SIG-M5 (cell line): ENCODE data around the gene CLRN2.
"Not testable (repeated sequence)": the region's sequence is repeated elsewhere in the genome, so short reads cannot be mapped to it uniquely, and the experiment has no call there.

ENCODE experiments used
- DNase-seq: peaks from one replicate; lab custom pipeline; 2025; lab: John Stamatoyannopoulos, UW

The CLRN2 gene

DNA sequence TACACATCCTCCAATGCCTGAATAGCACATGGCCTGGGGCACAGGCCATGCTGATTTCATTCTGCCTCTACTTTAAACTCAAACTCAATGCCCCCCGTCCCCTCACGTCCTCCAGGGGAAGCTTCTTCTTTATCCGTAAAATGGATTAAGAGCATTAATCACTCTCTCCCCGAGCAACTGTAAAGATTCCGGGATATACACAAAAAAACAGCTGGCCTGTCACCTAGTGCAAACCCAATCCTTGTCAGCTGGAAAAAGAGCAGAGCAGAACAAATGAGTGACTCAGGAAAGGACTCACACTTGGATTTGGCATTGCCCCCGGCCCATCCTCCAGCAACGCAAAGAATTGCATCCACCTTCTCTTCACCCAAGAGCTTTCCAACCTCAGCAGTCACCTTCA lies 10.9 kb upstream of the CLRN2 start:
- no peak for DNase-seq

DNA sequence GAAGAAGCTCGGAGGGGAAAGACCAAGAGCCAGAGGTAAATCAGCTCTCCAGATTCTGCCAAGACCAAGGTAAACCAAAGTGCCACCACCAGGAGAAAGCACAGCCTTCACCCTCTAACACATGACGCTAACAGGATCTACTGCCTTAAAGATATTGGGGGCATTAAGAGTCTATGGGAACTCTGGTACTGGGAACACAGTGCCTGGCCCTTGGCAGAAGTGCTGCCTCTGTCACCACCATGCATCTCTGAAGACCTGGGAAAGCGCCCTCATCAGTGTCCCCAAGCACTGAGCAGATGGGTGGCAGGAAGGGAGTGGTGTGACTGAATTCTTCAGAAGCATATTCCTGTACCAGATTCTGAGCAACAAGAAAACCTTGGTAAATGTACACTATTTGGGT lies 4.4 kb upstream of the CLRN2 start:
- DNase-seq, result no peak

DNA sequence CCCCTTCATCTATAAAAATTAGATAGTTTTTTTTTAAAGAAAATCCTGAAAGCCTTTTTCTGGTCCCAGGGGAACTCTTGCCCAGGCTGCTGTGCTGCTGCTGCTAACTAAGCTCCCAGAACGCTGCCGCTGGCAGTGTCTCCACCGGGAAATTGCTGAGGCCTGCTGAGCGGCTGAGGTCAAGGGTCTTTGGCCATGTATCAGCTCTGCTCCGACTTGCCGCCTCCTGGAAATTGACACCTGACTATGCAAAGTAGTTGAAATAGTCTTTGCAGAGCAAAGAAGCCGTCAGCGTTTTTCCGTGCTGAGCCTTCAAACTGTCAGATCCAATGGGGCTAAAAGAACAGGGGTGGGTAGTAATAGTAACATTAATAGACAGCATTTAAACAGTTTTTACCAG lies 3.9 kb upstream of the CLRN2 start:
- DNase-seq, result no peak

GRCh38 chr4:17511509-17511949 lies 3.4 kb upstream of the CLRN2 start:
- DNase-seq, result no peak

- DNase-seq, result no peak
These were observed 2.8 kb upstream of the CLRN2 start, which contains the start of gene QDPR for GRCh38 chr4:17511950-17512795. Gene QDPR (minus strand): TSS chr4:17512090. CDS start chr4:17512054, 36 bp downstream.

- DNase-seq, result no peak
These were observed 1.8 kb upstream of the CLRN2 start for GRCh38 chr4:17512973-17513665.

DNA sequence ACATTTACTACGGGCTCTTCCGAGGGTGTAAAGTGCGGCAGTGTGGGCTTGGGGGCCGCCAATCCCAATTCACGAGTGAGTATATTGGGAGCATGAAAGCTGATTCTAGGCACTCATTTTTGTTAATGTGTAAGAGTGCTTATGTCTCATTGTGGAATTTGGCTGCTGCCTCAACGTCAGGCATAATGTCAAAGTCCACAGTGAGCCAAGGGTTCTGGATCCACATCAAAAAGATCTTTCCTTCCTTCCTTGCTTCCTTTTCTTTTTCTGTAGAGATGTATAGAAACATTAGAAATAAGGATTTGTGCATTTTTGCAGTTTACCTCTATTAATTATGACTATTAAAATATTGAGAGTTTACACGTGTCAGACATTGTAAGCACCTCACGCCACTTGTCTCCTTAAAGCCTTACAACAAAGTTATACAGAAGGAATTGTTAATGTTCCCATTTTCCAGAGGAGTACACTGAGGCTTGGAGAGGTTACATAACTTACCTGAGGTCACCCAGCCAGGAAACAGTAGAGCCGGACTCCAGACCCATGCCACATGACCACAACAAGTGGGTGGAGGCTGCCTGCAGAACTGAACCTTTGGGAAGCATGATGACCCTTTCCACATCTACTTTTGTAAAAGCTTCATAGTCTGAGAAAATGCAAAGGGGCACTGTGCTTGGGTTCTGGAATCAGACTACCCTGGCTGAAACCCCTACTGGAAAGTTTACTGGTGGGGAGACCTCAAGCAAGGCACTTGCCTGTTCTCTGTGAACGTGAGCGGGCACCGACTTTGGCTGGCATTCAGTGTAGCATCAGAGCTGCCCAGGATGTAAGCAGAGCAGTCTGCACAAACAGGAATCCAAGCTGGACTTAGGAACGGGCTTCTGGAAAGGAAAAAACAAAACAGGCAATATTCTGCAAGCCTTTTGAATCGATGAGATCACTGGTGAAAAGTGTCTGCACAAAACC lies 761 bp downstream of the CLRN2 start:
- no peak for DNase-seq

DNA sequence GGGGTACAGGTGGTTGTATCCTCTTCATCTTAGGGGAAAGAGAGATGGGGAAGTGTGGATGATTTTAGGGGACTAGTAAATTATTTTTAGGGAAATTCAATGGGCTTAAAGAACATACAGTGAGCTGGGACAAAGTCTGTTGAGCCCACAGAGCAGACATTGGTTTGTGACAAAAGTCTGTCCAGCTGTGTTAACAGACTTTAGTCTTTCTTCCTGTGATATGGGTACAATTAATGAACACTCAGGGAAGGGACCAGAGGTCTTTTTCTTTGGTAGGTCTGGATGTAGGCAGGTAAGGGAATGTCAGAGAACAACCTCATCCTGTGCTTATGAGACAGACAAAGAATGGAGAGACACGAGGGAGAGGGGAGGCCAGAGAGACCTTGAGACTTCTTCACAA lies 2.0 kb downstream of the CLRN2 start:
- no peak for DNase-seq

GRCh38 chr4:17517664-17518063 lies 2.7 kb downstream of the CLRN2 start:
- DNase-seq, result no peak

DNA sequence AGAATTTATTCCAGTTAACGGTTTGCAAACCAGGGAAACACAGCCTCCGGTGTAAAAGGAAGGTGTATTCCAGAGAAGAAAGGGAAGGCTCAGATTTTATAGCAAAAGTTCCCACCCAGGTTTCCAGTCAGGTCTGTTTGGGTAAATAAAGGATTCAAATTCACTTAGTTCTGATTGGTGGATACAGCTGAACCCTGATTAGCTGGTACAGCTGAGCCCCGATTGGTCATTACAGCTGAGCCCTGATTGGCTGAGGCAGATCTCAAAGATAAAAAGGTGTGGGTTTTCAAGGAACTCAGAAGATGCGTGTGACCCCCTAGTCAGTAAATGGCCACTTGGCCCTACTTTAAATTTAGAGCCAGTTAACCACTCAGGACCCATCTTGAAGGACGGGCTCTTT lies 6.6 kb downstream of the CLRN2 start:
- DNase-seq, result no peak

- no peak for DNase-seq
These were observed 8.7 kb downstream of the CLRN2 start for GRCh38 chr4:17523662-17524061.

GRCh38 chr4:17526695-17527477 lies 11.9 kb downstream of the CLRN2 start:
- no peak for DNase-seq

DNA sequence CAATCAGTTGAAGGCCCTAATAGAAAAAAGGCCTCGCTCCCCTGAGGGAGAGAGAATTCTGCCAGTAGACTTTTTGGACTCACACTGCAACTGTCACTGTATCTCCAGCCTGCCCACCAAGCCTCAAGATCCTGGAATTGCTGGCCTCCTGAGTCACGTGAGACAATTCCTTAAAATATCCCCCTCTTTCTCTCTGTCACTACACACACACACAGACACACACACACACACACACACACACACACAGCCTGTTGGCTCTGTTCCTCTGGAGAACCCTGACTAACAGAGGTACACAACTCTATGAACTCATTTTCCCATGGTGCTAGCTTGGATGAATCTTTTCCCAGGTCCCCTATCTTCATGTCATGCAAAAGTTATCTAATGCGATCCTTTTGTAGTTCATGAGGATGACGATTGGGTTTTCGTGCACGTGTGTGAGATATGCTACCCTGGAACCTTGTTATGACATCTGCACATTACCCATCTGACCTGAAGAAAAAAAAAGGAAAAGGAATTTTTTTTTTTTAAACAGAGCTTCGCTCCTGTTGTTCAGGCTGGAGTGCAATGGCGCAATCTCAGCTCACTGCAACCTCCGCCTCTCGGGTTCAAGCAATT lies 13.7 kb downstream of the CLRN2 start:
- DNase-seq, result no peak

GRCh38 chr4:17531538-17532285 lies 16.7 kb downstream of the CLRN2 start:
- no peak for DNase-seq

GRCh38 chr4:17534705-17535104 lies 19.7 kb downstream of the CLRN2 start:
- no peak for DNase-seq

- no peak for DNase-seq
These were observed 20.3 kb downstream of the CLRN2 start for GRCh38 chr4:17535242-17535641.

DNA sequence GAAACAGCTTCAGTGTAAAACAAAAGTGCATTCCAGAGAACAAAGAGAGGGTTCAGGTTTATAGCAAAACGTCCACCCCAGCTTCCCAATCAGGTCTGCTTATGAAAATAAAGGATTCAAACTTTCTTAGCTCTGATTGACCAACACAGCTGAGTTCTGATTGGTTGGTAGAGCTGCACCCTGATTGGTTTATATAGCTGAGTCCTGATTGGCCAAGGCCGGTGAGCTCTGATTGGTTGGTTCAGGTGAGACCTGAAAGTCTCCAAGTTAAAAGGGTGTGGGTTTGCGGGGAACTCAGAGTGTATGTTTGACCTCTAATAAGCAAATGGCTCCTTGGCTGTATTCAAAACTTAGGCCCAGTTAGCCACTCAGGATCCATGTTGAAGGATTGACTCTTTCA lies 20.9 kb downstream of the CLRN2 start:
- DNase-seq, result no peak

DNA sequence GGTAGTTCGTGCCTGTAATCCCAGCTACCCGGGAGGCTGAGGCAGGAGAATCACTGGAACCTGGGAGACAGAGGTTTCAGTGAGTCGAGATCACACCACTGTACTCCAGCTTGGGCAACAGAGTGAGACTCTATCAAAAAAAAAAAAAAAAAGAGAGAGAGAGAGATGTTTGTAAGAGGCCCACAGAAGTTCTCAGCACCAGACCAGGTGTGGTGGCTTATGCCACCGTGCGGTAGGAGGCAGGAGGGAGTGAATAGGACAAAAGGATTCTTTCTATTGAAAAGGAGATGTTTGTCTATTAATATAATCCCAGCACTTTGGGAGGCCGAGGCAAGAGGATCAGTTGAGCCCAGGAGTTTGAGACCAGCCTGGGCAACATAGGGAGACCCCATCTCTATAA lies 22.1 kb downstream of the CLRN2 start:
- not testable (repeated sequence) for DNase-seq

- DNase-seq, result no peak
These were observed 29.2 kb downstream of the CLRN2 start for GRCh38 chr4:17544205-17544604.

DNA sequence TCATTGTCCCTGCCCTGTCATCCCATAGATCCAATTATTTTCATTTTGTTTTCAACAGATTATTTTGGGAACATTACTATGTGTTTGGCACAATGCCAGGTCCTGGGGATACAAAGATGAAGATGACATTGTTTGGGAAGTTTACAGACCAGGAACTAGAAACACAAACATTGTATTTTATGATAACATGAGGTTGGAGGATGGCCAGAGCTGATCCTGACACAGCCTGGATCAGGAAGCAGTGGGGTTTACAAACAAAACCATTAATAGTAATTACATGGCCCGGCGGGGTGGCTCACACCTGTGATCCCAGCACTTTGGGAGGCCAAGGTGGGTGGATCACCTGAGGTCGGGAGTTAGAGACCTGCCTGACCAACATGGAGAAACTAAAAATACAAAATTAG lies 29.9 kb downstream of the CLRN2 start:
- no peak for DNase-seq
